GM19397 (cell line): ENCODE results near the gene TBL2.
"Not testable (repeated sequence)": the region's sequence is repeated elsewhere in the genome, so short reads cannot be mapped to it uniquely, and the experiment has no call there.

Source experiments
- ATAC-seq: cut with Tn5 transposase; IDR thresholded peaks from one replicate; pipeline ENCODE4 v1.9.1; 2021; ENCODE audit warnings: mild to moderate bottlenecking, moderate library complexity; ENCODE audit not compliant: unreplicated experiment

The TBL2 gene

GRCh38 chr7:73570977-73571376 lies 7.4 kb downstream of the TBL2 start:
- ATAC-seq = no peak

- no peak for ATAC-seq
Observed at GRCh38 chr7:73570521-73570920, 7.9 kb downstream of the TBL2 start.

GRCh38 chr7:73569042-73569608 lies 9.3 kb downstream of the TBL2 start:
- no peak for ATAC-seq

GRCh38 chr7:73567846-73568685 lies 10.3 kb downstream of the TBL2 start:
- ATAC-seq = no peak

- no peak for ATAC-seq
Observed at GRCh38 chr7:73567140-73567539, 11.2 kb downstream of the TBL2 start.

GRCh38 chr7:73566431-73566830 lies 11.9 kb downstream of the TBL2 start:
- not testable (repeated sequence) for ATAC-seq

GRCh38 chr7:73565675-73566340 lies 12.6 kb downstream of the TBL2 start:
- ATAC-seq = no peak

GRCh38 chr7:73560109-73560835 lies 18.1 kb downstream of the TBL2 start:
- ATAC-seq = no peak

- ATAC-seq = peak; percentile 66
Observed at GRCh38 chr7:73557397-73558257, 20.8 kb downstream of the TBL2 start, which contains the start of gene BCL7B. BCL7B (minus strand) TSS chr7:73557690; CDS start chr7:73557578, 112 bp downstream.

- ATAC-seq = peak; percentile 86
Observed at GRCh38 chr7:73557108-73557396, 21.3 kb downstream of the TBL2 start.

- ATAC-seq = no peak
Observed at GRCh38 chr7:73556208-73557107, 21.9 kb downstream of the TBL2 start.

GRCh38 chr7:73555411-73555982 lies 22.9 kb downstream of the TBL2 start:
- ATAC-seq = no peak

GRCh38 chr7:73550093-73550492 lies 28.3 kb downstream of the TBL2 start:
- not testable (repeated sequence) for ATAC-seq

- ATAC-seq = no peak
Observed at GRCh38 chr7:73549176-73549575, 29.2 kb downstream of the TBL2 start.

- no peak for ATAC-seq
Observed at GRCh38 chr7:73547841-73548240, 30.5 kb downstream of the TBL2 start.

- no peak for ATAC-seq
Observed at GRCh38 chr7:73544678-73545077, 33.7 kb downstream of the TBL2 start.

- ATAC-seq = no peak
Observed at GRCh38 chr7:73541722-73542121, 36.7 kb downstream of the TBL2 start.

GRCh38 chr7:73539709-73540108 lies 38.7 kb downstream of the TBL2 start:
- no peak for ATAC-seq

GRCh38 chr7:73538510-73538909 lies 39.9 kb downstream of the TBL2 start:
- ATAC-seq = not testable (repeated sequence)
